Measurements from ENCODE around the gene FBLN5.

The FBLN5 gene

GRCh38 chr14:91947475-91948184, at the start of gene FBLN5:
FBLN5 (minus strand) TSS chr14:91947694; CDS start chr14:91947229, 465 bp downstream.
- DNase-seq = peak; percentile 57

GRCh38 chr14:91996948-91997371, 49.5 kb upstream of the FBLN5 start:
- DNase-seq = peak; percentile 87

GRCh38 chr14:91987192-91987591, 39.7 kb upstream of the FBLN5 start:
- DNase-seq = no peak

GRCh38 chr14:91985521-91986255, 38.2 kb upstream of the FBLN5 start:
- DNase-seq = peak; percentile 61

- no peak for DNase-seq
These were observed 37.5 kb upstream of the FBLN5 start for GRCh38 chr14:91985008-91985407.

GRCh38 chr14:91983588-91983987, 36.1 kb upstream of the FBLN5 start:
- DNase-seq = no peak

- peak; percentile 54 for DNase-seq
These were observed 32.7 kb upstream of the FBLN5 start for GRCh38 chr14:91980157-91980556.

GRCh38 chr14:91977884-91978283, 30.4 kb upstream of the FBLN5 start:
- no peak for DNase-seq

- DNase-seq = no peak
These were observed 28.3 kb upstream of the FBLN5 start for GRCh38 chr14:91975763-91976162.

GRCh38 chr14:91971188-91971778, 23.8 kb upstream of the FBLN5 start:
- DNase-seq = no peak

GRCh38 chr14:91968280-91968679, 20.8 kb upstream of the FBLN5 start:
- peak; percentile 53 for DNase-seq

GRCh38 chr14:91964724-91965123, 17.2 kb upstream of the FBLN5 start:
- DNase-seq = no peak

GRCh38 chr14:91964011-91964410, 16.5 kb upstream of the FBLN5 start:
- DNase-seq = no peak

- no peak for DNase-seq
These were observed 16.0 kb upstream of the FBLN5 start for GRCh38 chr14:91963465-91963864.

- DNase-seq = no peak
These were observed 14.1 kb upstream of the FBLN5 start for GRCh38 chr14:91961297-91962220.

- no peak for DNase-seq
These were observed 10.4 kb upstream of the FBLN5 start for GRCh38 chr14:91957876-91958313.

- no peak for DNase-seq
These were observed 9.1 kb upstream of the FBLN5 start for GRCh38 chr14:91956616-91957015.

- no peak for DNase-seq
These were observed 7.7 kb upstream of the FBLN5 start for GRCh38 chr14:91955168-91955567.

GRCh38 chr14:91953170-91953985, 5.9 kb upstream of the FBLN5 start:
- DNase-seq = no peak

- peak; percentile 11 for DNase-seq
These were observed 646 bp downstream of the FBLN5 start for GRCh38 chr14:91946622-91947474.

Measured in hematopoietic multipotent progenitor cell treated with erythropoietin and hydrocortisone succinate and interleukin-3 and kit ligand, for 4 days (in vitro differentiated cells).